ENCODE data around the gene ITGA8. TPM values are rescaled to one million over a fixed set of nuclear protein-coding genes. Genes with fewer than 3 reads are reported as not detected.
A peak's percentile ranks its signal among the peaks of the same experiment; 100 is the strongest.
"Not testable (repeated sequence)": the region's sequence is repeated elsewhere in the genome, so short reads cannot be mapped to it uniquely, and the experiment has no call there.

The ITGA8 gene
- polyA plus RNA-seq (ENCODE audit: insufficient read length) = 7.3 TPM

DNA sequence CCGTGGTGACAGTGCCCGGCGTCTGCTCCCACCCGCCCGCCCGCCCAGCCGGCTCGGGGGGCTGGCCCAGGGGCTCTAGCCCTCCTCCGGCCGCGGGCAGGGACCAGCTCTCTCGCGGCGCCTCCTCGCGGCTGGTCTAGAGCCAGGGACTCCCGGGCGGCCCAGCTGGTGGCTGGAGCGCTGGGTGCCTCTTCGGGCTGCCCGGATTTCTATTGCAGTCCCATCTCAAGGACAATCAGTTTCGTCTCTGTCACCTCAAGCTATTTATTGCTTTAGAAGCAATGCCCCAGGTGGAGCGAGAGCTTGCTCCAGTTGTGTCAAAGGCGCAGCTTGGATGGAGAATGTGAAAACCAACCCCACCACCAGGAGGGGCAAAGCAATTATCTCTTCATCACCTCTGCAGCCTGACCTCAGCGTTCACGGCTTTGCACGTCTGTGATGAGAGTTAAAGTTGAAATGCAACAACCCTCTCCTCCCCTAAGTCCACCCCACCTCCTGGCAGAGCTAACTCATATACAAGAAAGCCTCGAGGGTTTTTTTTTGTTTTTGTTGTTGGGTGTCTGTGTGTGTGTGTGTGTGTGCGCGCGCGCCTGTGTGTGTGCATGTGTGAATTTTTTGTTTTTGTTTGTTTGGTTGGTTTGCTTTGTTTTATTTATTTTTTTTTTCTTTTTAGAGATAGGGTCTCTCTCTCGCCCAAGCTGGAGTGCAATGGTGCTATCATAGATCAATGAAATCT, at the start of gene ITGA8:
Gene ITGA8 (minus strand): TSS at position 24 of the 736 bp plus-strand sequence. CDS start 151 bp downstream, outside the sequence.
- DNase-seq (ENCODE audit: low read depth) = no peak

DNA sequence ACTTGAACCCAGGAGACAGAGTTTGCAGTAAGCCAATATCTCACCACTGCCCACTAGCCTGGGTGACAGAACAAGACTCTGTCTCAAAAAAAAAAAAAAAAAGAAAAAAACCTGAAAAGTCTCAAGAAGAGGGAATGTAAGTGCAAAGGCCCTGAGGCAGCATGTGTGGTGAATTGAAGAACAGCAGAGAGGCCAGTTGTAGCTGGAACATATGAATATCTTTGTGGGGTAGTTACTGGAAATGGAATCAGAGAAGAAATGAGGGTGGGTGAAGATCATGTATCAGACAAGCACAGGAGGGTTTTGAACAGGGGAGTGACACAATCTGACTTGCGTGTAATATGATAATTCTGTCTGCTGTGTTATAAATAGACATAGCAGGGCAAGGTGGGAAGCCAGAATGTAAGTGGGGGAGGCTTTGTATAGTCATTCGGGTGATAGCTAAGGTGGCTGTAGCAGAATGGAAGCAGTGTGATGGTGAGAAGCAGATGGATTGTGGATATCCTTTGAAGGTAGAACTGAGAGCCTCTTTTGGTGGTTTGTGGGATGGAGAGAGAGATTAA, 45.3 kb upstream of the ITGA8 start:
- no peak for DNase-seq (ENCODE audit: low read depth)

DNA sequence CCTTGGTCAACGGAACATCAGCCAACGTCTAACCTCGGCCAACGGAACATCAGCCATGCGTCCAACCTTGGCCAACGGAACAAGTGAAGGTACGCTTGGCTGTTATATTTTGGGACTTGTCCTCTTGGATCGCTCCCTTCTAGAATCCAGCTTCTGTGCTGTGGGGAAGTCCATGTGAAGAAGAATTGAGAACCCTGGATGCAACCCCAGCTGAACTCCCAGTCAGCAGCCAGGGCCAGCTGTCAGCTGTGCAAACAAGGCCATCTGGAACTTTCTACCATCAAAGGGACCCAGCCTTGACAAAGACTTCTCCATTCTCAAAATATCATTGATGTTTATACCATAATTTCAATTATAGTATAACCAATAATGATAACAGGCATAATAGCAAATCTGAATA, 43.3 kb upstream of the ITGA8 start:
- DNase-seq (ENCODE audit: low read depth) = no peak

DNA sequence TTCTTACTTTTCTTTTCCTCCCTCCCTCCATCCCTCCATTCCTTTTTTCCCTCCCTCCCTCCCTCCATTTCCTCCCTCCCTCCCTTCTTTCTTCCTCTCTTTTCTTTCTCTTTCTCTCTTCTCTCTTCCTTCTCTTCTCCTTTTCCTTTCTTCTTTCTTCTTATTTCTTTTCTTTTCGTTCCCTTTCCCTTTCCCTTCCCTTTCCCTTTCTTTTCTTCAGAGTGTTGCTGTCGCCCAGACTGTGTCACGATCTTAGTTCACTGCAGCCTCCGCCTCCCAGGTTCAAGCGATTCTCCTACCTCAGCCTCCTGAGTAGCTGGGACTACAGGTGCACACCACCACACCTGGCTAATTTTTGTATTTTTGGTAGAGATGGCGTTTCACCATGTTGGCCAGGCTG, 42.5 kb upstream of the ITGA8 start:
- DNase-seq (ENCODE audit: low read depth) = not testable (repeated sequence)

DNA sequence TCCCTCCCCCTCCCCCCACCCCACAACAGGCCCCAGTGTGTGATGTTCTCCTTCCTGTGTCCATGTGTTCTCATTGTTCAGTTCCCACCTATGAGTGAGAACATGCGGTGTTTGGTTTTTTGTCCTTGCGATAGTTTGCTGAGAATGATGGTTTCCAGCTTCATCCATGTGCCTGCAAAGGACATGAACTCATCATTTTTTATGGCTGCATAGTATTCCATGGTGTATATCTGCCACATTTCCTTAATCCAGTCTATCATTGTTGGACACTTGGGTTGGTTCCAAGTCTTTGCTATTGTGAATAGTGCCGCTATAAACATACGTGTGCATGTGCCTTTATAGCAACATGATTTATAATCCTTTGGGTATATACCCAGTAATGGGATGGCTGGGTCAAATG, 41.5 kb upstream of the ITGA8 start:
- not testable (repeated sequence) for DNase-seq (ENCODE audit: low read depth)

DNA sequence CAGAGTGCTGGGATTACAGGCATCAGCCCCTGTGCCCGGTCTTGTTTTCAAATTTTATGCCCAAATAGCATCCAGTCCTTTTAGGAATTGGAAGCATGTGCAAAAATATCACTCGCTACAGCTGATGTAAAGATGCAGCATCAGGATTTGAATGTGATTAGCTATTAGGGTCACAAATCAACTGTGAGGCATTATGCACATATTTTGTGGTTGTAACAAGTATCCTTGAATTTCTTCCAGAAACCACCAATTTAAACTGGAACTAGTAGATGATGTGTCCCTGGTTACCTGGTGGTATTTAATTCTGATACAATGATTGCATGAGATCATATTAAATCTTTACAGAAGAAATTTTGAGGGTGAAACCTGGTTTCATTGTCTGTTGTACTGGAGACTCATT, 41.0 kb upstream of the ITGA8 start:
- no peak for DNase-seq (ENCODE audit: low read depth)

DNA sequence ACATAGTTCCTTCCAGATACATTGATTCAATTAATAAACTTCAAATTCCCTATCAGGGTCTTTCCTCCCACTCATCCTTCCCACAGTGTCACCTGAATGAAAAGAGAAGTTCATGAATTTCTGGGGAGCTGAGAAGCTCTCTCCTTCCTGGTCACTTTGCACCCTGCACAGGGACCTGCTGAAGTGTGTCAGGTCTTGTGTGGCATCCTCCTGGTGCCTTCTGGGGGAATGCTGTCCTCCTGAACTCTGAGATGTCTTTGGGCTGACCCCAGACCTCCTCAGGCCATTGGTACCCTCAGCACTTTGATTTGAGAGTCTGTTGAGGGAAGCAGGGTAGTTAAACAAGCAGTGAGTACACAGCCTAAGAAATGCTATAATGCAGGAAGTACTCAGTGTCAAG, 39.5 kb upstream of the ITGA8 start:
- no peak for DNase-seq (ENCODE audit: low read depth)

DNA sequence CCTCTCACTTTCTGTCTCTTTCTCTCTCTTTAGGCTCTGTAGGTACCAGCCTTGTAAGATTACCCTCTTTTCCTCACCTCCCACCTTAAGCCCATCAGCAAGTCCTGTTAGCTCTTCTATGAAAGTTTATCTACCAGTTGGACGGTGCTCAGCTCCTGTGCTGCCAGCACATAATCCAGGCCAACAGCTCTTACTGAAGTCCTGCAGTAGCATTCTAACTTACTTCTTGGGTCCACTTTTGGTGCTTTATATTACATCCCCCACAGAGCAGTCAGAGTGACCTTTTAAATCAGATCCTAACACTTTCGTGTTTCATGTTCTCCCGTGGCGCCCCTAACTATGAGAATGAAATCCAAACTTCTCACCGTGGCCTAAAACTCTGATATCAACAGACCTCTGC, 38.9 kb upstream of the ITGA8 start:
- DNase-seq (ENCODE audit: low read depth) = no peak

DNA sequence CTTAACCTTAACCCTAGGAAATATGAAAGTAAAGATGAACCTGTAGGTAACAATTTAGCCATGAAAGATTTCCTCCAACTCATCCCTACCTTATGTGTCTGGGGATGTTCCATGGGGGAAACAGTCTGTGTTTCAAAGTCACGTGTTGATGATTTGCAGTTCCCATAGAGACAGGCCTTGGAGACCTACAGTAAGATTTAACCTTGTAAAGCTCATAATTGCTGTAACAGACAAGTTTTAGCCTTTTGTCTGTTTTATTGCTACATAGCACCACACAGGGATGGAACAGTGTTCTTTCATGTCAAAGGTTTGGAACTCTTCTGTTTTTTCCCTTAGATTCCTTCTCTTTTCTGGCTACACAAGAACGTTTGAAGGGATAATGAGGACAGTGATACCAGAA, 35.2 kb upstream of the ITGA8 start:
- DNase-seq (ENCODE audit: low read depth) = no peak

GRCh38 chr10:15751046-15751445, 31.3 kb upstream of the ITGA8 start:
- DNase-seq (ENCODE audit: low read depth) = no peak

GRCh38 chr10:15748126-15748525, 28.4 kb upstream of the ITGA8 start:
- no peak for DNase-seq (ENCODE audit: low read depth)

GRCh38 chr10:15747632-15748031, 27.9 kb upstream of the ITGA8 start:
- DNase-seq (ENCODE audit: low read depth) = no peak

GRCh38 chr10:15745751-15746150, 26.0 kb upstream of the ITGA8 start:
- no peak for DNase-seq (ENCODE audit: low read depth)

DNA sequence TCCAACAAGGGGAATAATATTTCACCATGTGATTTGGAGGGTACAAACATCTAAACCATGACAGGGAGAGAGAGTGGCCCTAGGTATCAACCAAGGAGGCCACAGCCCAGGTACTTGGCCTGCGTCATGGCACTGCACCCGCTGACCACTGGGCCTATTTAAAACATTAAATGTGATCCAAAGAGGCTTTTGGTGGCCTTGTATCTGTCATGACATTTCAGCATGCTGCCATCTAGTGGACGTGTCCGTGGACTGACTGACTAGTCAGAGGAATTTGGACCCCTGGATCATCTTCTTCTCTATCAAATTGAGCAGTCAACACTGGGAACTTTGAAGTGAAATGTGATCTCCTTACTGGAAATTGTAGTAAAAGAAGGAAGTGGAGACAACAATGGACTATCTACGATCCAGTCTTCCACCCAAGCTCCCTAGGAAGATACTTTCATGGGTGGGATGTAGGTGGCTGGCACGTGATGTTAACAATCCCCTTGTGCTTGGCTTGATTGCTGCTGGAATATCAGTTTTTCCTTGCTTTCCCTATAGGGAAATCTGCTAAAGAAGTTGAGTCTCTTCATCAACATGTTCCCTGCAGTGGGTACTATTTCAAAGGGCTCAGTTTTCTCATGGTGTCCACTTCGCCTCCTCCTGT, 24.6 kb upstream of the ITGA8 start:
- DNase-seq (ENCODE audit: low read depth) = no peak

GRCh38 chr10:15743443-15743842, 23.7 kb upstream of the ITGA8 start:
- DNase-seq (ENCODE audit: low read depth) = no peak

GRCh38 chr10:15742836-15743235, 23.1 kb upstream of the ITGA8 start:
- no peak for DNase-seq (ENCODE audit: low read depth)

DNA sequence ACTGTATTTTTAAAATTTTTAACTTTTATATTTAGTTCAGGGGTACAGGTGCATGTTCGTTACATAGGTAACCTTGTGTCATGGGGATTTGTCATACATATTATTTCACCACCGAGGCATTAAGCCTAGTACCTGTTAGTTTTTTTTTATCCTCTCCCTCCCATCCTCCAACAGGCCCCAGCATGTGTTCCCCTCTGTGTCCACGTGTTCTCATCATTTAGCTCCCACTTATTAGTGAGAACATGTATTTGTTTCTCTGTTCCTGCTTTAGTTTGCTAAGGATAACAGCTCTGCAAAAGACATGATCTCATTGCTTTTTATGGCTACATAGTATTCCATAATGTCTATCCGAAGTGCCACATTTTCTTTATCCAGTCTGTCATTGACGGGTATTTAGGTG, 22.4 kb upstream of the ITGA8 start:
- DNase-seq (ENCODE audit: low read depth) = no peak

DNA sequence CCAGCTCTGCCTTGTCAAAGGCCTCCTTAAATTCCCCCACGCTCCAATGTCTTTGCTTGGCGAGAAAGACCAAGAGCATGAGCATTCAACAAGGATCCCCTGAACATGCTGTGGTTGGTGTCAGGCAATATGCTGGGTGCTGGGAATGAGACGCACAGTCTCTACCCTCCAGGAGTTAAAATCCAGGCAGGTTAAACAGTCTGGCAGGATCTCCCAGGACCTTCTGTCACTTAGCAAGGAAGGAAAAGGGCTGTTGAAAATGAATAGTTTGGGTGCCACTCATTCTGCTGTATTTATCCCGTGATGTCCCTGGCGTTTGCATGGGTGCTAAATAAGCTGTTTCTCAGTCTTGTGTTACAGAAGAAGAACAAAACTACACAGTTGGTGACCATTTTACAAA, 21.9 kb upstream of the ITGA8 start:
- no peak for DNase-seq (ENCODE audit: low read depth)

DNA sequence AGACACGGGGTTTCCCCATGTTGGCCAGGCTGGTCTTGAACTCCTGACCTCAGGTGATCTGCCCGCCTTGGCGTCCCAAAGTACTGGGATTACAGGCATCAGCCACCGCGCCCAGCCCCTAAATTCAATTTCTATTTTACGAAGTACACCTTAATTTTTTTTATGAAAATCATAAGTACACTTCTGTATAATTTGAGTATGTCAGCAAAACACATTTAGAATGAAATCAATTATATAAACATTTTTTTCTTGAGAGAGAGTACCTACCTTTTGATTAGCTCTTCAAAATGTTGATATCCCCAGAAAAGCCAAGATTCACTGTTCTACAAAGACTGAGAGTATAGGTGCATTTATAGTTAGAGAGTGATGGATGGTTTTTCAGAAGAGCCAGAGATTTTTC, 20.5 kb upstream of the ITGA8 start:
- no peak for DNase-seq (ENCODE audit: low read depth)

DNA sequence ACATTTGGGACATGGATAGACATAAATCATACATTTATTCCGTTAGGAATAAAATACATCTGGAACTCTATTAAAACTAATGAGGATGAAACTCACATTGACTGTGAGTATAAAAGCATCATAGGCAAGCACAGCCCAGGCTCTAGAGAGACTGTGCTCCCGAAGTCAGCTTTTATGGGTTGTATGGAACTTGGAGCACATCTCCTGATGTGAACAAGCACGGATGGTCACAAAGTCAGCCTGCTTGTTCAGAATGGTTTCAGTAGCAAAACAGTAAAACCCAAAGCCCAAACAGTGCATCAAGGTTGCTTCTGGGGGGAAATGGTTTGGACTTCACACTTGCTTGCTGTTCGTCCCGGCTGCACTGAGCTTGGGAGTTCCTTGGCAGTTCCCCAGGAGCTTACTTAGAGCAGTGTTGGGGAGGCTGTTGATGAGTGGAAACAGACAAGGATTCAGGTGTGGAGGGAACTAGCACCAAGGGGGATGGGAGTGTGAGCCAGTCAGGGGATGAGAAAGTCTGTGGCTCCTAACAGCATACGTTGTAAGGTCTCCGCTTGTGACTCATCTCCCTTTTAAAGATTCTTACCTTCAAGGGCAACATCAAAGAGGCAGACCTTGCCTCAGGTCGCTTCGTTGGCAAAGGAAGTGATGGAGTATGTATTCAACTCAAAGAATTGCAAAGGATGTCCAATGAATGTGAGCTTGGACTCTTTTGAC, 19.7 kb upstream of the ITGA8 start:
- DNase-seq (ENCODE audit: low read depth) = peak; percentile 71

GRCh38 chr10:15738270-15738925, 18.7 kb upstream of the ITGA8 start:
- DNase-seq (ENCODE audit: low read depth) = peak; percentile 95

DNA sequence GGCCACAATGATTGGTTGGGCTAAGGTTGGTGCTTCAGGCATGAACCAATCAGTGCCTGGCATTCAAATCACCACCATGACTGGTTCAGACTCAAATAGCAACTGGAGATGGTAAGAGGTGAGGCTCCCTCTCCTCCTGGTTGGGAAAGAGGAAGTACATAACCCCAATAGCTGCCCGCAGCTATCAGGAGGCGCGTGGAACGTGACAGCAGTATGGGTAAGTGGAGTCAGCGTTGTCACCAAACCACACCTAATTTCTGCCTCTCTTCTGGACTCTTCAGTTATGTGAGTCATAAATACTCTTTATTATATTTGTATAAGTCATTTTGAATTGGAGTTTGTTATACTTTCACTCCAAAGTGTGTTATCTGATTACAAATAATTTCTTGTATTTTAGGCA, 17.9 kb upstream of the ITGA8 start:
- no peak for DNase-seq (ENCODE audit: low read depth)
